HepG2 (cell line): ENCODE data around the gene TEX13B. TPM values are rescaled to one million over a fixed set of nuclear protein-coding genes. Genes with fewer than 3 reads are reported as not detected.

Experiments used
- ATAC-seq: fragments of 200-7000 bp; cut with Tn5 transposase; 3 replicates; pipeline ENCODE4 v1.9.1; 2020; ENCODE audit warnings: mild to moderate bottlenecking, moderate library complexity
- BruUV-seq: library from RNA; stranded (reverse); fragments of 400-500 nt; replicated peaks from 2 replicates; lab custom pipeline; 2021; lab: Mats Ljungman, UMichigan
- CTCF ChIA-PET: fragments of 300-600 bp; formaldehyde crosslinking; extraction: SDS; loops from one replicate; lab custom pipeline; 2021; ENCODE audit warnings: low total read pairs, inconsistent platforms, low intra/inter-chr PET ratio; lab: Yijun Ruan, JAX
- POLR2A ChIA-PET: fragments of 350-600 bp; sonication (Branson Sonifier 250); formaldehyde crosslinking; loops from one replicate; lab custom pipeline; 2020; ENCODE audit warnings: antibody characterized with exemption, inconsistent platforms; lab: Yijun Ruan, JAX
- DNase-seq: peaks from one replicate; pipeline ENCODE4 v3.0.0-alpha.2; 2015; ENCODE audit warnings: low spot score
- FAIRE-seq: peaks from 3 replicates; lab custom pipeline; 2011; peaks lifted over from hg19 to GRCh38; lab: Jason Lieb, UNC
- H2AFZ ChIP-seq: one replicate; pipeline ENCODE4 v1.6.1; 2011; ENCODE audit warnings: low read length, inconsistent platforms
- H3K27ac ChIP-seq: fragments of 300-600 bp; 3 replicates; pipeline ENCODE4 v1.8.0; 2011; ENCODE audit warnings: mixed run types, mild to moderate bottlenecking, mixed read lengths, low read length, inconsistent platforms; ENCODE audit not compliant: insufficient read depth; ENCODE audit errors: extremely low read length
- H3K27me3 ChIP-seq, 2 experiments: fragments of 200-600 bp in 1 of 2; 2 replicates in 1 of 2; 3 replicates in 1 of 2; pipeline versions ENCODE4 v1.6.0 to v1.8.0; 2011; ENCODE audit warnings: low read length in 2 of 2, mild to moderate bottlenecking in 2 of 2, moderate library complexity in 2 of 2, inconsistent platforms in 1 of 2; ENCODE audit not compliant: insufficient read depth in 2 of 2, control insufficient read depth in 1 of 2
- H3K36me3 ChIP-seq, 2 experiments: fragments of 200-600 bp in 1 of 2; replicated peaks in 1 of 2; 2 replicates in 1 of 2; 3 replicates in 1 of 2; pipeline versions ENCODE4 v1.5.1 to v1.8.0; 2011; ENCODE audit warnings: low read length in 2 of 2, inconsistent platforms in 1 of 2; ENCODE audit not compliant: insufficient read depth in 2 of 2, control insufficient read depth in 1 of 2
- H3K4me1 ChIP-seq: 2 replicates; pipeline ENCODE4 v1.5.1; 2012; ENCODE audit warnings: low read length, inconsistent platforms; ENCODE audit not compliant: insufficient read depth
- H3K4me2 ChIP-seq: 2 replicates; pipeline ENCODE4 v1.6.0; 2011; ENCODE audit warnings: low read depth, low read length, inconsistent platforms
- H3K4me3 ChIP-seq, 3 experiments: fragments of 200-600 bp in 1 of 3; sonication (generic), shearing (Covaris generic) in 1 of 3; replicated peaks in 1 of 3; 2 replicates each; pipeline ENCODE4 v1.5.1; 2011 to 2016; ENCODE audit warnings: low read length in 3 of 3, inconsistent platforms in 2 of 3, low read depth in 2 of 3, mild to moderate bottlenecking in 2 of 3, control low read depth in 1 of 3, mixed read lengths in 1 of 3; ENCODE audit not compliant: insufficient read depth in 1 of 3
- H3K79me2 ChIP-seq: one replicate; pipeline ENCODE4 v1.6.1; 2011; ENCODE audit warnings: low read length, inconsistent platforms; ENCODE audit not compliant: insufficient read depth
- H3K9ac ChIP-seq: 2 replicates; pipeline ENCODE4 v1.6.0; 2011; ENCODE audit warnings: mild to moderate bottlenecking, low read depth, low read length, inconsistent platforms; ENCODE audit not compliant: insufficient read depth
- H3K9me3 ChIP-seq: 2 replicates; pipeline ENCODE4 v1.5.1; 2012; ENCODE audit warnings: mild to moderate bottlenecking, low read length
- H4K20me1 ChIP-seq: 2 replicates; pipeline ENCODE4 v1.6.0; 2011; ENCODE audit warnings: inconsistent platforms, mild to moderate bottlenecking, low read length, moderate library complexity; ENCODE audit not compliant: insufficient read depth
- AGO2 ChIP-seq: fragments of 200-400 bp; formaldehyde crosslinking; optimal IDR thresholded peaks from 2 replicates; pipeline ENCODE3; 2017; ENCODE audit warnings: mild to moderate bottlenecking, low read depth, low read length, moderate library complexity
- ARHGAP35 ChIP-seq: sonication (generic); formaldehyde crosslinking; IDR thresholded peaks from 2 replicates; pipeline ENCODE4 v1.9.0; 2022; ENCODE audit warnings: mild to moderate bottlenecking, inconsistent platforms, moderate library complexity, missing genetic modification reagents, borderline replicate concordance
- CREB3 ChIP-seq: sonication (generic); formaldehyde crosslinking; IDR thresholded peaks from 2 replicates; pipeline ENCODE4 v1.5.0; 2020; ENCODE audit warnings: missing genetic modification reagents
- KAT7 ChIP-seq: IDR thresholded peaks from 2 replicates; pipeline ENCODE4 v1.6.1; 2018; ENCODE audit warnings: borderline replicate concordance, missing compliant biosample characterization
- MTERF4 ChIP-seq: sonication (generic); formaldehyde crosslinking; IDR thresholded peaks from 2 replicates; pipeline ENCODE4 v1.8.0; 2023; ENCODE audit warnings: mild to moderate bottlenecking, missing genetic modification reagents
- RAD21 ChIP-seq: fragments of 450-650 bp; formaldehyde crosslinking; IDR thresholded peaks from 2 replicates; pipeline ENCODE4 v1.5.0; 2020; ENCODE audit warnings: mild to moderate bottlenecking
- SMAD1 ChIP-seq: sonication (generic); formaldehyde crosslinking; IDR thresholded peaks from 2 replicates; pipeline ENCODE4 v1.4.0; 2020; ENCODE audit warnings: missing genetic modification reagents, low read depth, mild to moderate bottlenecking, borderline replicate concordance
- THAP11 ChIP-seq: IDR thresholded peaks from 2 replicates; pipeline ENCODE4 v1.6.1; 2016; ENCODE audit warnings: missing biosample characterization, missing genetic modification reagents
- XRCC5 ChIP-seq: fragments of 200-400 bp; formaldehyde crosslinking; optimal IDR thresholded peaks from 2 replicates; pipeline ENCODE3; 2017; ENCODE audit warnings: mild to moderate bottlenecking, low read length
- ZNF225 ChIP-seq: sonication (generic); formaldehyde crosslinking; IDR thresholded peaks from 2 replicates; pipeline ENCODE4 v1.4.0; 2020; ENCODE audit warnings: mild to moderate bottlenecking, missing genetic modification reagents
- ZNF3 ChIP-seq: IDR thresholded peaks from 2 replicates; pipeline ENCODE4 v1.7.0; 2017; ENCODE audit warnings: inconsistent platforms
- ZNF354B ChIP-seq: sonication (generic); formaldehyde crosslinking; IDR thresholded peaks from 2 replicates; pipeline ENCODE4 v1.8.0; 2022; ENCODE audit warnings: mild to moderate bottlenecking, missing genetic modification reagents
- ZNF362 ChIP-seq: sonication (generic); formaldehyde crosslinking; IDR thresholded peaks from 2 replicates; pipeline ENCODE4 v1.4.0; 2020; ENCODE audit warnings: missing genetic modification reagents, mild to moderate bottlenecking, borderline replicate concordance
- ZNF446 ChIP-seq: sonication (generic); formaldehyde crosslinking; IDR thresholded peaks from 2 replicates; pipeline ENCODE4 v1.5.0; 2020; ENCODE audit warnings: mild to moderate bottlenecking, missing genetic modification reagents
- ZNF557 ChIP-seq: sonication (generic); formaldehyde crosslinking; IDR thresholded peaks from 2 replicates; pipeline ENCODE4 v1.4.0; 2020; ENCODE audit warnings: missing genetic modification reagents
- ZNF780A ChIP-seq: sonication (generic); formaldehyde crosslinking; IDR thresholded peaks from 2 replicates; pipeline ENCODE4 v1.8.0; 2022; ENCODE audit warnings: mild to moderate bottlenecking, missing genetic modification reagents, moderate library complexity
- ZNF782 ChIP-seq: sonication (generic); formaldehyde crosslinking; IDR thresholded peaks from 2 replicates; pipeline ENCODE4 v1.4.0; 2020; ENCODE audit warnings: missing genetic modification reagents, mild to moderate bottlenecking, borderline replicate concordance
- WGBS: methylation state at CpG from one replicate; pipeline ENCODE4 v1.1.6; 2017; ENCODE audit warnings: low lambda C conversion rate; 5-methylcytosine and 5-hydroxymethylcytosine counted together
- in situ Hi-C: cut with HindIII; loops from 2 replicates; pipeline ENCODE4 v1.10.0; 2017; ENCODE audit warnings: low pct_unique_long_range_greater_than_20kb; ENCODE audit not compliant: extremely low pct_ligation_motif_present
- intact Hi-C: fragments of 100-400 bp; cut with micrococcal nuclease; formaldehyde crosslinking; loops from one replicate; pipeline ENCODE4 v1.10.0; 2022; ENCODE audit not compliant: unreplicated experiment
- polyA plus RNA-seq, 8 experiments: library from polyadenylated mRNA; depleted of rRNA in 3 of 8; stranded (reverse) in 7 of 8; unstranded in 1 of 8; fragments of >200 nt; fragmentation: Illumina TruSeq in 4 of 8; extraction: Trizol in 4 of 8; gene quantifications; 2 replicates each; pipeline versions ENCODE4 v1.2.1 to v1.2.3, GENCODE V29; 2011 to 2016; ENCODE audit warnings: low read depth in 4 of 8, missing spikeins in 1 of 8, mixed read lengths in 1 of 8; ENCODE audit not compliant: insufficient read depth in 1 of 8
- total RNA-seq, 5 experiments: library from RNA; depleted of rRNA; stranded (reverse); fragments of >200 nt; fragmentation: Illumina TruSeq; extraction: Trizol; gene quantifications; 2 replicates each; pipeline ENCODE4 v1.2.3, GENCODE V29; 2016; ENCODE audit warnings: low read depth in 1 of 5
- TF ChIP-seq, protein P1 (sequence below): sonication (generic); formaldehyde crosslinking; IDR thresholded peaks from 2 replicates; pipeline ENCODE4 v1.4.0; 2020; ENCODE audit warnings: missing genetic modification reagents

Gene TEX13B
- total and polyA plus RNA-seq, 2 of the 13 experiments (the other 11 are each of a cell fraction or from before 2014, with no cell fraction given): not detected

DNA sequence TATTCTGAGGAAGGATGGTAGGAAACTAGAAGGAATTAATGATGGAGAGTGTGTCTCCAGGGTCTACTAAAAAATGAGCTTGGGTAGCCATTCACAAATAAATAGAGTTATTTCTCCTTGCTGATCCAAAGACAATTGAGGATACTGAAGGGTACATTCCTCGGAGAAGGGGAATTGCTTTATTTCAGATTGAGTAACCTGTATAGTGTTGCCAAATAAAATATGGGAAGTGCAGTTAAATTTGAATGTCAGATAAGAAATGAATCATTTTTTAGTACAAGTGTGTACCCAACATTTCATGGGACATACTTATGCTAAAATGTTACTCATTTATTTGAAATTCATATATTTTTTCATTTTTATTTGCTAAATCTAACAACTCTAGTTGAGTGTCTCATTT, 46.7 kb upstream of the TEX13B start:
- CTCF ChIA-PET: no interaction called here
- H3K9me3 ChIP-seq: no peaks in the 10 kb centered on the region
- no peak for DNase-seq
- peaks cover 15% of the 10 kb centered on the region; the same call in 1 of the 2 replicates for H3K4me1 ChIP-seq
- H3K4me3 ChIP-seq: no peak overlapping the region
- H3K27ac ChIP-seq: no peak overlapping the region
- no peak overlapping the region for H3K4me2 ChIP-seq
- no TSS peak for BruUV-seq
- no peaks in the 10 kb centered on the region for H3K79me2 ChIP-seq
- in situ Hi-C loops: no loop called here
- POLR2A ChIA-PET: no interaction called here
- no peak overlapping the region for H3K9ac ChIP-seq
- intact Hi-C loops: no loop called here
- H4K20me1 ChIP-seq: no peaks in the 10 kb centered on the region
- no peak for ATAC-seq
- TF ChIP-seq ZNF780A: no peak
- no peak for TF ChIP-seq ZNF782 (CRISPR knock-in tag)
- no peak for TF ChIP-seq ARHGAP35 (CRISPR knock-in tag)
- no peak for TF ChIP-seq ZNF446 (CRISPR knock-in tag)
- TF ChIP-seq MTERF4 (CRISPR knock-in tag): no peak
- TF ChIP-seq ZNF362 (CRISPR knock-in tag): no peak
- TF ChIP-seq XRCC5: no peak
- no peak for TF ChIP-seq ZNF557 (CRISPR knock-in tag)
- TF ChIP-seq ZNF225 (CRISPR knock-in tag): no peak
- TF ChIP-seq ZNF354B: no peak
- TF ChIP-seq THAP11 (CRISPR knock-in tag): no peak
- TF ChIP-seq CREB3 (CRISPR knock-in tag): no peak
- TF ChIP-seq RAD21 (CRISPR knock-in tag): no peak
- TF ChIP-seq, protein P1, sequence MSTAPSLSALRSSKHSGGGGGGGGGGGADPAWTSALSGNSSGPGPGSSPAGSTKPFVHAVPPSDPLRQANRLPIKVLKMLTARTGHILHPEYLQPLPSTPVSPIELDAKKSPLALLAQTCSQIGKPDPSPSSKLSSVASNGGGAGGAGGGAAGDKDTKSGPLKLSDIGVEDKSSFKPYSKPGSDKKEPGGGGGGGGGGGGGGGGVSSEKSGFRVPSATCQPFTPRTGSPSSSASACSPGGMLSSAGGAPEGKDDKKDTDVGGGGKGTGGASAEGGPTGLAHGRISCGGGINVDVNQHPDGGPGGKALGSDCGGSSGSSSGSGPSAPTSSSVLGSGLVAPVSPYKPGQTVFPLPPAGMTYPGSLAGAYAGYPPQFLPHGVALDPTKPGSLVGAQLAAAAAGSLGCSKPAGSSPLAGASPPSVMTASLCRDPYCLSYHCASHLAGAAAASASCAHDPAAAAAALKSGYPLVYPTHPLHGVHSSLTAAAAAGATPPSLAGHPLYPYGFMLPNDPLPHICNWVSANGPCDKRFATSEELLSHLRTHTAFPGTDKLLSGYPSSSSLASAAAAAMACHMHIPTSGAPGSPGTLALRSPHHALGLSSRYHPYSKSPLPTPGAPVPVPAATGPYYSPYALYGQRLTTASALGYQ: no peak
- no peak for TF ChIP-seq SMAD1 (CRISPR knock-in tag)
- TF ChIP-seq ZNF3 (CRISPR knock-in tag): no peak
- no peak for TF ChIP-seq KAT7 (CRISPR knock-in tag)
- no peak for TF ChIP-seq AGO2
- no peaks in the 10 kb centered on the region for H3K27me3 ChIP-seq
- no peaks in the 10 kb centered on the region for H3K36me3 ChIP-seq
- H2AFZ ChIP-seq: no peak overlapping the region
- no peak for FAIRE-seq
- WGBS: 89% methylated on average over 1 of the region's 1 CpG
